HepG2 (cell line): Measurements from ENCODE around the gene CABLES1. TPM values are rescaled to one million over a fixed set of nuclear protein-coding genes. Genes with fewer than 3 reads are reported as not detected.

Source experiments
- DNMT1 ChIP-seq: sonication (generic); formaldehyde crosslinking; IDR thresholded peaks from 2 replicates; pipeline ENCODE4 v1.5.1; 2020; ENCODE audit warnings: mild to moderate bottlenecking, missing genetic modification reagents
- FOXK2 ChIP-seq: fragments of 450-650 bp; IDR thresholded peaks from 2 replicates; pipeline ENCODE4 v1.6.1; 2016
- FOXO1 ChIP-seq: sonication (generic); formaldehyde crosslinking; IDR thresholded peaks from 2 replicates; pipeline ENCODE4 v1.4.0; 2020; ENCODE audit warnings: missing genetic modification reagents
- GRHL1 ChIP-seq: sonication (generic); formaldehyde crosslinking; conservative IDR thresholded peaks from 2 replicates; pipeline ENCODE4 v1.8.0; 2022; ENCODE audit warnings: missing genetic modification reagents
- IKZF1 ChIP-seq: fragments of 450-650 bp; IDR thresholded peaks from 2 replicates; pipeline ENCODE4 v1.7.1; 2016
- KMT2A ChIP-seq: sonication (generic); formaldehyde crosslinking; IDR thresholded peaks from 2 replicates; pipeline ENCODE4 v1.4.0; 2020; ENCODE audit warnings: missing genetic modification reagents
- NCOR1 ChIP-seq: fragments of 200-600 bp; sonication (generic); IDR thresholded peaks from 2 replicates; pipeline ENCODE4 v1.7.0; 2017; ENCODE audit warnings: antibody characterized with exemption, low read length, borderline replicate concordance
- POLR2AphosphoS5 ChIP-seq: IDR thresholded peaks from 2 replicates; pipeline ENCODE4 v1.6.1; 2012; ENCODE audit warnings: low read depth, low read length
- PPARG ChIP-seq: conservative IDR thresholded peaks from 2 replicates; pipeline ENCODE4 v1.6.1; 2016; ENCODE audit warnings: missing biosample characterization, missing genetic modification reagents
- SALL1 ChIP-seq: sonication (generic); formaldehyde crosslinking; IDR thresholded peaks from 2 replicates; pipeline ENCODE4 v1.8.0; 2022; ENCODE audit warnings: mild to moderate bottlenecking, missing genetic modification reagents
- SIX1 ChIP-seq: sonication (generic); formaldehyde crosslinking; IDR thresholded peaks from 2 replicates; pipeline ENCODE4 v1.4.0; 2020; ENCODE audit warnings: missing genetic modification reagents, borderline replicate concordance
- ZBTB14 ChIP-seq: sonication (generic); formaldehyde crosslinking; IDR thresholded peaks from 2 replicates; pipeline ENCODE4 v1.4.0; 2020; ENCODE audit warnings: missing genetic modification reagents
- ZNF124 ChIP-seq: sonication (generic); formaldehyde crosslinking; IDR thresholded peaks from 2 replicates; pipeline ENCODE4 v1.4.0; 2020; ENCODE audit warnings: missing genetic modification reagents
- ZNF230 ChIP-seq: sonication (generic); formaldehyde crosslinking; IDR thresholded peaks from 2 replicates; pipeline ENCODE4 v1.4.0; 2020; ENCODE audit warnings: mild to moderate bottlenecking, missing genetic modification reagents
- ZNF264 ChIP-seq: sonication (generic); formaldehyde crosslinking; IDR thresholded peaks from 2 replicates; pipeline ENCODE4 v1.4.0; 2020; ENCODE audit warnings: missing genetic modification reagents
- ZNF367 ChIP-seq: sonication (generic); formaldehyde crosslinking; IDR thresholded peaks from 2 replicates; pipeline ENCODE4 v1.4.0; 2020; ENCODE audit warnings: missing genetic modification reagents, borderline replicate concordance
- ZNF530 ChIP-seq: sonication (generic); formaldehyde crosslinking; IDR thresholded peaks from 2 replicates; pipeline ENCODE4 v1.5.0; 2020; ENCODE audit warnings: low read depth, mild to moderate bottlenecking, missing genetic modification reagents
- ZNF580 ChIP-seq: IDR thresholded peaks from 2 replicates; pipeline ENCODE4 v1.6.1; 2016; ENCODE audit warnings: low read depth, borderline replicate concordance
- ZNF629 ChIP-seq: sonication (generic); formaldehyde crosslinking; conservative IDR thresholded peaks from 2 replicates; pipeline ENCODE4 v1.5.0; 2020; ENCODE audit warnings: missing genetic modification reagents
- ZNF639 ChIP-seq: conservative IDR thresholded peaks from 2 replicates; pipeline ENCODE4 v1.6.1; 2018; ENCODE audit warnings: missing genetic modification reagents
- ZNF644 ChIP-seq: IDR thresholded peaks from 2 replicates; pipeline ENCODE4 v1.6.1; 2016; ENCODE audit warnings: low read depth
- ZSCAN12 ChIP-seq: sonication (generic); formaldehyde crosslinking; IDR thresholded peaks from 2 replicates; pipeline ENCODE4 v1.9.0; 2021; ENCODE audit warnings: mild to moderate bottlenecking, missing genetic modification reagents
- ZSCAN22 ChIP-seq: sonication (generic); formaldehyde crosslinking; IDR thresholded peaks from 2 replicates; pipeline ENCODE4 v1.4.0; 2020; ENCODE audit warnings: mild to moderate bottlenecking, missing genetic modification reagents
- ZSCAN31 ChIP-seq: sonication (generic); formaldehyde crosslinking; IDR thresholded peaks from 2 replicates; pipeline ENCODE4 v1.5.0; 2020; ENCODE audit warnings: low read depth, mild to moderate bottlenecking, missing genetic modification reagents
- polyA plus RNA-seq, 8 experiments: library from polyadenylated mRNA; depleted of rRNA in 3 of 8; stranded (reverse) in 7 of 8; unstranded in 1 of 8; fragments of >200 nt; fragmentation: Illumina TruSeq in 4 of 8; extraction: Trizol in 4 of 8; gene quantifications; 2 replicates each; pipeline versions ENCODE4 v1.2.1 to v1.2.3, GENCODE V29; 2011 to 2016; ENCODE audit warnings: low read depth in 4 of 8, missing spikeins in 1 of 8, mixed read lengths in 1 of 8; ENCODE audit not compliant: insufficient read depth in 1 of 8
- total RNA-seq, 5 experiments: library from RNA; depleted of rRNA; stranded (reverse); fragments of >200 nt; fragmentation: Illumina TruSeq; extraction: Trizol; gene quantifications; 2 replicates each; pipeline ENCODE4 v1.2.3, GENCODE V29; 2016; ENCODE audit warnings: low read depth in 1 of 5

The CABLES1 gene
- total and polyA plus RNA-seq, 2 of the 13 experiments (the other 11 are each of a cell fraction or from before 2014, with no cell fraction given), result 14.7 to 25.8 TPM

GRCh38 chr18:23141104-23141999 lies 6.1 kb downstream of the CABLES1 start (continued):
- peak; percentile 81 for TF ChIP-seq POLR2AphosphoS5
- TF ChIP-seq ZNF639, result 0 out of 2 replicates have a peak, but pooled peaks have one; percentile 21
- TF ChIP-seq ZNF629 (CRISPR knock-in tag), result peak; percentile 47
- TF ChIP-seq ZNF644 (CRISPR knock-in tag), result peak; percentile 66; the same call in 1 of the 2 replicates
- TF ChIP-seq NCOR1, result peak; percentile 92; the same call in 1 of the 2 replicates
- TF ChIP-seq ZNF367, result no peak
- 0 out of 2 replicates have a peak, but pooled peaks have one; percentile 9 for TF ChIP-seq SIX1 (CRISPR knock-in tag)
- no peak for TF ChIP-seq ZBTB14 (CRISPR knock-in tag)
- 0 out of 2 replicates have a peak, but pooled peaks have one; percentile 41 for TF ChIP-seq PPARG (CRISPR knock-in tag)
- peak; percentile 97 for TF ChIP-seq SALL1 (CRISPR knock-in tag)
- no peak for TF ChIP-seq GRHL1 (CRISPR knock-in tag)
- peak; percentile 67; the same call in 1 of the 2 replicates for TF ChIP-seq ZNF264 (CRISPR knock-in tag)
- 0 out of 2 replicates have a peak, but pooled peaks have one; percentile 76 for TF ChIP-seq ZNF530 (CRISPR knock-in tag)
- TF ChIP-seq ZNF580 (CRISPR knock-in tag), result peak; percentile 71
- TF ChIP-seq ZNF124 (CRISPR knock-in tag), result peak; percentile 88; the same call in 1 of the 2 replicates
- peak; percentile 89; the same call in 1 of the 2 replicates for TF ChIP-seq ZNF230
- TF ChIP-seq IKZF1, result no peak
- no peak; the same call in 1 of the 2 replicates for TF ChIP-seq ZSCAN31 (CRISPR knock-in tag)
- TF ChIP-seq ZSCAN12, result no peak; the same call in 1 of the 2 replicates
- TF ChIP-seq ZSCAN22 (CRISPR knock-in tag), result peak; percentile 73; the same call in 1 of the 2 replicates
- TF ChIP-seq FOXK2, result 0 out of 2 replicates have a peak, but pooled peaks have one; percentile 10
- TF ChIP-seq FOXO1 (CRISPR knock-in tag), result peak; percentile 28; the same call in 1 of the 2 replicates
- TF ChIP-seq KMT2A (CRISPR knock-in tag), result 0 out of 2 replicates have a peak, but pooled peaks have one; percentile 42
- TF ChIP-seq DNMT1 (CRISPR knock-in tag), result 0 out of 2 replicates have a peak, but pooled peaks have one; percentile 19
